ENCODE measurements around the gene NTN4.
"Not testable (repeated sequence)": the region's sequence is repeated elsewhere in the genome, so short reads cannot be mapped to it uniquely, and the experiment has no call there.

The NTN4 gene

GRCh38 chr12:95621725-95622124, 168.8 kb downstream of the NTN4 start:
- no peak for DNase-seq

GRCh38 chr12:95620171-95620570, 170.4 kb downstream of the NTN4 start:
- no peak for DNase-seq

- DNase-seq: not testable (repeated sequence)
These were observed 174.1 kb downstream of the NTN4 start for GRCh38 chr12:95616470-95616869.

GRCh38 chr12:95615749-95616148, 174.8 kb downstream of the NTN4 start:
- no peak for DNase-seq

- DNase-seq: no peak
These were observed 176.1 kb downstream of the NTN4 start for GRCh38 chr12:95614390-95614982.

GRCh38 chr12:95613021-95613420, 177.5 kb downstream of the NTN4 start:
- no peak for DNase-seq

GRCh38 chr12:95611676-95612309, 178.8 kb downstream of the NTN4 start:
- DNase-seq: no peak

- DNase-seq: no peak
These were observed 182.1 kb downstream of the NTN4 start for GRCh38 chr12:95608252-95609033.
